Cardiac fibroblast (primary cell): Measurements from ENCODE around the gene SLC22A23.

Source experiments
- DNase-seq, 2 donors: peaks; one replicate each; pipeline versions ENCODE4 v3.0.0 to v3.0.0-alpha.2; 2010; ENCODE audit warnings: low read depth in 2 of 2
- H3K4me3 ChIP-seq, 2 donors: replicated peaks in 1 of 2; 1 replicate in 1 of 2; 2 replicates in 1 of 2; pipeline ENCODE4 v1.5.1; 2011; ENCODE audit warnings: low read depth in 2 of 2, low read length in 2 of 2, mild to moderate bottlenecking in 2 of 2, moderate library complexity in 1 of 2
- TF ChIP-seq, protein P1 (sequence below): IDR thresholded peaks from one replicate; pipeline ENCODE4 v1.5.1; 2011; ENCODE audit warnings: low read depth, mild to moderate bottlenecking, low read length, inconsistent platforms

SLC22A23 gene

DNA sequence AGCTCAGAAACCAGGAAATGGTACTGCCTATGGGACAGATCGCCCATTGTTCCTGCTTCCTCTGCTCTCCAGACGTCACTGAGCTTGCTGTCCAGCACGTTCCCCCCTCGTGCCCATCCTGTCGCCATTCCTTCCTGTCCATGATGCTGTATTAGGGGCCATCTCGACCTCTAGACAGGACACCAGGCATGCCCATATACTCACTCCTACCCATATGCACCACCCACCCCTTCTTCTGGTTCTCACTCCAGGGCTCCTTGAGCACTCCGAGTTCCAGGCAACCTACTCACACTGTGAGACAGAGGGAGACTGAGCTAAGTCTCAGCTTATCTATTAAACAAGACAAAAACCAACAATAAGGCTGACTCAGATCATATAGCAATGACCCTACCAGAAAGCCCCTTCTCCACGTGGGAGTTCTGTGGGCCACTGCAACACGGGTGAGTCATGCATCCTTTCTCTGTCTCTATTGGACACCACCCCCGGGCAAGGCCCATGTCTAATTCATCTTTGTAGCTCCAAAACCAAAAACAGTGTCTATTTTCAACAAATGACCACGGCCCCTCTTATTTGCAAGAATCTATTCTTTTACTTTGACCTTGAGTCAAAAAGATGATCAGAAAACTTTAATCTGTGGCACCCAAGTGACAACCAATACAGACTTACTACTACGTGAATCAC lies 132.4 kb downstream of the SLC22A23 start:
- H3K4me3 ChIP-seq = no peak overlapping the region
- TF ChIP-seq, protein P1, sequence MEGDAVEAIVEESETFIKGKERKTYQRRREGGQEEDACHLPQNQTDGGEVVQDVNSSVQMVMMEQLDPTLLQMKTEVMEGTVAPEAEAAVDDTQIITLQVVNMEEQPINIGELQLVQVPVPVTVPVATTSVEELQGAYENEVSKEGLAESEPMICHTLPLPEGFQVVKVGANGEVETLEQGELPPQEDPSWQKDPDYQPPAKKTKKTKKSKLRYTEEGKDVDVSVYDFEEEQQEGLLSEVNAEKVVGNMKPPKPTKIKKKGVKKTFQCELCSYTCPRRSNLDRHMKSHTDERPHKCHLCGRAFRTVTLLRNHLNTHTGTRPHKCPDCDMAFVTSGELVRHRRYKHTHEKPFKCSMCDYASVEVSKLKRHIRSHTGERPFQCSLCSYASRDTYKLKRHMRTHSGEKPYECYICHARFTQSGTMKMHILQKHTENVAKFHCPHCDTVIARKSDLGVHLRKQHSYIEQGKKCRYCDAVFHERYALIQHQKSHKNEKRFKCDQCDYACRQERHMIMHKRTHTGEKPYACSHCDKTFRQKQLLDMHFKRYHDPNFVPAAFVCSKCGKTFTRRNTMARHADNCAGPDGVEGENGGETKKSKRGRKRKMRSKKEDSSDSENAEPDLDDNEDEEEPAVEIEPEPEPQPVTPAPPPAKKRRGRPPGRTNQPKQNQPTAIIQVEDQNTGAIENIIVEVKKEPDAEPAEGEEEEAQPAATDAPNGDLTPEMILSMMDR = peak; percentile 12
- DNase-seq = peak; percentile 81 to 97

DNA sequence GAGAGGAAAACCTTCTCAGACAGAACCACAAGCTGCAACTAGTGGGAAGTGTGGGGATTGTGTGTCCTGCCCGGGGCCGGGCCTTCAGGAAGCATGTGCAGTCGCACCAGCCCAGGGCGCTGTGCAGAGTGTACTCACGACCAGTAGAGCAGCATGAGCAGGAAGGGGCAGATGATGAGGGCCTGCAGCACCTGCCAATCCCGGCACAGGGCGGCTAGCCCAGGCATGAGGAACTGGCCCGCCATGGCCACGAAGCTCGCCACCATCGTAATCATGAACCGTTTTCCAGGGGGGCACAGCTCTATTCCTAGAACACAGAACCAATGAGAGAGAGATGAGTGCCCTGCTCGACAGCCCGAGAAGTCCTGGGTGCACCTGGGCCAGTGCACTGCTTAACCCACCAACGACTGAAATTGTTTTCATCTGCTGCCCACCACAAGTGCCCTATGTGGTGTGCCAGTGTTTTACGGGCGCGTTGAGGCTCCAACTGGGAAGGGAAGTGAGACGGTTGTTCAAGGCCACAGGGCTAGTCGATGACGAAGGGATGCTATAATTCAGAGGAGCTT lies 133.1 kb downstream of the SLC22A23 start:
- TF ChIP-seq, protein P1 = no peak
- H3K4me3 ChIP-seq = no peak overlapping the region
- no peak for DNase-seq

DNA sequence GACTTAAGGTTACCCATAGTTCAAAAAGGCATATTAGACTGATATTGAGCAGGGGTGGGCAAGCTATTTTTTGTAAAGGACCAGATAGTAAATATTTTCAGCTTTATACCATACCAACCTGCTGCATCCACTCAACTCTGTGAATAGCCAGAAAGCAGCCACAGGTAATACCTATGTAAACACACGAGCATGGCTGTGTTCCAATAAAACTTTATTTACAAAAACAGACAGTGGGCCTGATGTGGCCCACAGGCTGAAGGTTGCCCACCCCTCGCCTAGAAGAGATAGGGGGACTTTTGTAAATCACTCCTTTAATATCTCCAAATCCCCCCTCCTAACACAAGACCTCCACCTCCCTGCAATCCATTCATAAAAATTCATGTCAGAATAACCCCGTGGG lies 133.7 kb downstream of the SLC22A23 start:
- no peak overlapping the region for H3K4me3 ChIP-seq
- no peak for DNase-seq
- TF ChIP-seq, protein P1 = no peak

DNA sequence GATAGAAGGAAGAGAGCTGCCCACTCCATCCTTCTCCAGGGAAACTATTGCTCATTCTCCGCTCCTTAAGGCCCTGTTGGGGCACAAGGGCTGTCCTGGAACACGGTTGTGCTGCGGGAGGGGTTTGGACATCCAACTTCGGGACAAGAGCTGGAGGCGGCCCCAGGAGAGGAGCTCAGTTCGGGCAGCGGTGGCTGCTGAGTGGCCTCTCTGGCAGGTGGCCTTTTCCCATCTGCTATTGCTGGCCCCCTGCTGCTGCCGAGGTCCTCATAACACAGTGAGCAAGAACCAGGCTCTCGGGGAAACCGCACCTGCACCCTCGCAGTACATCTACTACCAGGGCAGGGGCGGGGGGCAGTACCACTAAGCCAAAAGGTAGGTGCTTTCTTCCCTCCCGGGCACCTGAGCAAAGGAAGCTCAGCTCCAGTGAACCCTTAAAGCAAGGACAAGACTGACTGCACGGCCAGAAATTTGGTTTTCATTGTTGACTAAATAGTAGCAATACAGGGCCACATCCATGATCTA lies 134.4 kb downstream of the SLC22A23 start:
- no peak for DNase-seq
- no peak overlapping the region for H3K4me3 ChIP-seq
- TF ChIP-seq, protein P1 = no peak

DNA sequence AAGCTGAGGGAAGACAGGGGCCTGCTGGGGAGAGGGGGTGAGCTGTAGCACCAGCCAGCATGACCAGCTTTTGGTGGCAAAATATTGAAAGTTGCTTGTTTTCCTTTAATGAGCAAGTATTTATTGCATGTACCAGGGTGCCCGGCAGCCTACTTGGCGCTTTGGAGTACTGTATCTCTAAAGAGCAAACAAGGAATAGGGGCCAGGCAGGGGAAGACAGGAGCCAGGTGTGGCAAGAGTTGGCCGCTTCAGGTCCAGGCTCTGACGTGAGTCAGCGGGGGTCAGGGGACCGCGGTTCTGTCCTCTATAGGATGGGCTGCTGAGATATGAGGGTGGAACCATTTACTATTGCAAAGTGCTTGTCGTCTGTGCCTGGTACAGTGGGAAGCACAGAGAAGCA lies 135.0 kb downstream of the SLC22A23 start:
- no peak overlapping the region for H3K4me3 ChIP-seq
- TF ChIP-seq, protein P1 = no peak
- DNase-seq = no peak

DNA sequence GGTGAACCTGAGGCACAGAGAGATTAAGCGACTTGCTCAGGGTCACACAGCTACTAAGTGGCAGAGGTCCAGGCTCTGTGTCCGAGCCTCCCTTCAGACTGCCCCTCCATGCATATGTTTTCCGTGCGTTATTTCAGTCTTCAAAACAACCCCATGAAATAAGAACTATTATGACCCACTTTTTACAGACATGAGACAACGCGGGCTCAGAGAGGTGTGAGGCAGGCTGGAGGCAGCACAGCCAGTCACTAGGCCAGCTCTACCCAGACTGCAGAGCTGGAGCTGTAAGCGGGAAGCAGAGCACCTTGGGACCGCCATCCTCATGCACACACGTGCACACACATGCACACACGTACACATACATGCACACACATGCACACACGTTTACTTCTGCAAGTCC lies 135.8 kb downstream of the SLC22A23 start:
- TF ChIP-seq, protein P1 = no peak
- H3K4me3 ChIP-seq = no peak overlapping the region
- DNase-seq = no peak
